ENCODE data around the gene SEC24A. TPM values are rescaled to one million over a fixed set of nuclear protein-coding genes. Genes with fewer than 3 reads are reported as not detected.
A peak's percentile ranks its signal among the peaks of the same experiment; 100 is the strongest.

Gene SEC24A
- total RNA-seq, 2 donors from 2014 or later: 28.2 to 32.9 TPM

DNA sequence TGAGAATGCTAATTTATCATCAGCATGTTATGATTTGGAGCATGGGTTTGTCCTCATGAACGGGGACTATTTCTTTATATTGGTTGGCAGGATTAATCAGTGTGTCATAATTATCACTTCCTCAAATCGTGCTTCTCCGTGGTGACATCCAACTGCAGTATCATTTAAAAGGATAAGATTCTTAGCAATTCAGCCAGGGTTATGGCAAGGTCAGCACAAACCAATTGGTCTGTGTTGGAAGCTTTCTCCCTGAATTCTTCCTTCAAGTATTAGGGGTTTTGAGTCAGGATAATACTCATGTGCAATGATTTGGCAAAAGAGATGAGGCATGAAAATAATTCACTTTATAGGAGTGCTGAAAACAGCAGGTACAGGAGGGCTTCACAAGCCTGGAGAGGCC lies 84.2 kb downstream of the SEC24A start:
- H3K4me3 ChIP-seq: no peak overlapping the region
- H3K36me3 ChIP-seq: no peaks in the 10 kb centered on the region
- no peaks in the 10 kb centered on the region for H3K9me3 ChIP-seq
- DNase-seq (ENCODE audit: low spot score): no peak
- no peaks in the 10 kb centered on the region for H3K4me1 ChIP-seq (ENCODE audit: control insufficient read depth in 1 of 2, low read depth in 2 of 2)
- no peak for ATAC-seq (ENCODE audit: insufficient number of reproducible peaks, low FRiP score, low read depth)
- no peak overlapping the region for H3K27ac ChIP-seq
- H3K27me3 ChIP-seq (replicated peaks; ENCODE audit: insufficient read depth): no peaks in the 10 kb centered on the region
- TF ChIP-seq, protein P1, sequence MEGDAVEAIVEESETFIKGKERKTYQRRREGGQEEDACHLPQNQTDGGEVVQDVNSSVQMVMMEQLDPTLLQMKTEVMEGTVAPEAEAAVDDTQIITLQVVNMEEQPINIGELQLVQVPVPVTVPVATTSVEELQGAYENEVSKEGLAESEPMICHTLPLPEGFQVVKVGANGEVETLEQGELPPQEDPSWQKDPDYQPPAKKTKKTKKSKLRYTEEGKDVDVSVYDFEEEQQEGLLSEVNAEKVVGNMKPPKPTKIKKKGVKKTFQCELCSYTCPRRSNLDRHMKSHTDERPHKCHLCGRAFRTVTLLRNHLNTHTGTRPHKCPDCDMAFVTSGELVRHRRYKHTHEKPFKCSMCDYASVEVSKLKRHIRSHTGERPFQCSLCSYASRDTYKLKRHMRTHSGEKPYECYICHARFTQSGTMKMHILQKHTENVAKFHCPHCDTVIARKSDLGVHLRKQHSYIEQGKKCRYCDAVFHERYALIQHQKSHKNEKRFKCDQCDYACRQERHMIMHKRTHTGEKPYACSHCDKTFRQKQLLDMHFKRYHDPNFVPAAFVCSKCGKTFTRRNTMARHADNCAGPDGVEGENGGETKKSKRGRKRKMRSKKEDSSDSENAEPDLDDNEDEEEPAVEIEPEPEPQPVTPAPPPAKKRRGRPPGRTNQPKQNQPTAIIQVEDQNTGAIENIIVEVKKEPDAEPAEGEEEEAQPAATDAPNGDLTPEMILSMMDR (IDR thresholded peaks at IDR 0.05): no peak

DNA sequence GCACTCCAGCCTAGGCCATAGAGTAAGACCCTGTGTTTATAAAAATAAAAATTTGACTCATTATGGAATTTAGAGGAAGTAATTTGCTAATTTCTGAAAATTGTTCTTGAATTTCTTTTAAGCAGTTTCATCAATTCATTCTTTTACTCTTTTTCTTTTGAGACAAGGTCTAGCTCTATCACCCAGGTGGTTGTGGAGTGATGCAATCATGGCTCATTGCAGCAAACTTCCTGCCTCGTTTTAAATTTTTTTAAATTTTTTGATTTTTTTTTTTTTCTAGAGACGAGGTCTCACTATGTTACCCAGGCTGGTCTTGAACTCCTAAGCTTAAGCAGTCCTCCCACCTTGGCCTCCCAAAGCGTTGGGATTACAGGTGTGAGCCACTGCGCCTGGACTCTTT lies 86.7 kb downstream of the SEC24A start:
- Histone ChIP-seq H3K36me3 (no peaks in the 10 kb centered on the region), H3K4me1 (ENCODE audit: control insufficient read depth in 1 of 2, low read depth in 2 of 2) (peaks cover 6 to 12% of the 10 kb centered on the region in 2 donors), H3K4me3 (no peak overlapping the region), H3K27me3 (replicated peaks; ENCODE audit: insufficient read depth) (no peaks in the 10 kb centered on the region), H3K27ac (no peak overlapping the region), H3K9me3 (no peaks in the 10 kb centered on the region)
- ATAC-seq (ENCODE audit: insufficient number of reproducible peaks, low FRiP score, low read depth) (no peak), DNase-seq (ENCODE audit: low spot score) (no peak)
- TF ChIP-seq, protein P1 (IDR thresholded peaks at IDR 0.05): no peak

DNA sequence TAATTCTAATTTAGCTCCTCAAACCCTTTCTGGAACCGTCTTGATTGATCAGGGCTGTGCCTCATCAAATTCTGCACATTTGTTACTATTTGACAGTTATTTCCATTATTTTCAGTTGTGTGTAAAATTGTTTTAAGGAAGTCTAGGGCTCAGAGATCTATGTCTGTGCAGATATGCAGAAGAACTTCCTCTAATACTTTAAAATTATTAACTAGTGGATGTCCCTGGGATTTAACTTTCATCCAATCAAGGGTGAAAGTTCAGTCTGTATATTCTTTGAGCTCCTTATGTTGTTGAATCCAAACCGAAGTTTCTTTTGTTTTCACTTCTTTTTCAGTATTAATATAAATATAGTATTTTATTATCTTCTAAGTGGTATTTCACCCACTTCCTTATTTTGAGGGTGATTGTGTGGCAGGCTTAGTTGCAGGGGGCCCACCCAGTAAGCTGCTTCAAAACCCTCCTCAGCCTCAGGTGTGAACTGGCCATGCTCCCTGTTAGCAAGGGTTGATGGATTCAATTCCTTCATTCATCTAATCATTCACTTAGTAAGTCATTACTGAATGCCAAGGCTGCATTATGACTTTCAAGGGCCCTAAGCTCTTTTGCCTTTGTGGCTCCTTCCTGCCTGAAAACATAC lies 87.7 kb downstream of the SEC24A start:
- TF ChIP-seq, protein P1 (IDR thresholded peaks at IDR 0.05): no peak
- ATAC-seq (ENCODE audit: insufficient number of reproducible peaks, low FRiP score, low read depth): no peak
- H3K9me3 ChIP-seq: no peaks in the 10 kb centered on the region
- no peak overlapping the region for H3K4me3 ChIP-seq
- no peaks in the 10 kb centered on the region for H3K36me3 ChIP-seq
- no peak overlapping the region for H3K27ac ChIP-seq
- peaks cover 7 to 18% of the 10 kb centered on the region in 2 donors for H3K4me1 ChIP-seq (ENCODE audit: control insufficient read depth in 1 of 2, low read depth in 2 of 2)
- H3K27me3 ChIP-seq (replicated peaks; ENCODE audit: insufficient read depth): no peaks in the 10 kb centered on the region
- no peak for DNase-seq (ENCODE audit: low spot score)

DNA sequence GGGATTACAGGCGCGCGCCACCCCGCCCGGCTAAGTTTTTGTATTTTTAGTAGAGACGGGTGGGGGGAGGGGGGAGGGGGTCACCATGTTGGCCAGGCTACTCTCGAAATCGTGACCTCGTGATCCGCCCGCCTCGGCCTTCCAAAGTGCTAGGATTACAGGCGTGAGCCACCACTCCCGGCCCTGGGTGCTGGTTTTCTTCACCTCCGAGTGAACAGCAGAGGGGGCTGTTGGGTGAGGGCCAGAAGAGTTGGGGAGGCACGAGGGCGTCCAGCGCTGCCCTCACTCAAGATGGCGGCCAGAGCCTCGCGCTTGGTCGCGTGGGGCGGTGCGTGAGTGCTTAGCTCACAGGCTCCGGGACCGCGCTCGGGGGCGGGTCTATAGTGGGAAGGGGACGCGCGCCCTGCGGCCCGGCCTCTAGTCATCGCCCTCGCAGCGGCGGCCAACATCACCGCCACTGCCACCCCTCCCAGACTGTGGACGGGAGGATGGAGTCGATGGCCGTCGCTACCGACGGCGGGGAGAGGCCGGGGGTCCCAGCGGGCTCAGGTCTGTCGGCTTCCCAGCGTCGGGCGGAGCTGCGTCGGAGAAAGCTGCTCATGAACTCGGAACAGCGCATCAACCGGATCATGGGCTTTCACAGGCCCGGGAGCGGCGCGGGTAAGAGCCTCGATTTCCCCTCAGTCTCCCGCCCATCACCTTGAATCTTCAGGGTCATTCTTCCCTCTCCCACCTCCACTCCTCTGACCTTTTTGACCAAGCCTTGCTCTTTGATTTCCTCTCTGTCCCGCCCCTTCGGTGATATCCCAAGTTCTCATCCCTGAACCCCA lies 89.8 kb downstream of the SEC24A start, which contains the start of gene CAMLG:
Gene CAMLG (plus strand): TSS at position 416 of the 830 bp plus-strand sequence. CDS start 73 bp downstream, at position 489.
- Histone ChIP-seq H3K9me3 (no peaks in the 10 kb centered on the region), H3K4me1 (ENCODE audit: control insufficient read depth in 1 of 2, low read depth in 2 of 2) (peaks cover 7 to 18% of the 10 kb centered on the region in 2 donors), H3K4me3 (peak within 1 kb of the TSS; percentile 86), H3K27me3 (replicated peaks; ENCODE audit: insufficient read depth) (no peaks in the 10 kb centered on the region), H3K36me3 (no peaks in the 10 kb centered on the region), H3K27ac (peak within 1 kb of the TSS; percentile 95 to 97)
- ATAC-seq (ENCODE audit: insufficient number of reproducible peaks, low FRiP score, low read depth): peak; percentile 93
- TF ChIP-seq, protein P1 (IDR thresholded peaks at IDR 0.05): peak; percentile 23
- DNase-seq (ENCODE audit: low spot score): peak; percentile 94

DNA sequence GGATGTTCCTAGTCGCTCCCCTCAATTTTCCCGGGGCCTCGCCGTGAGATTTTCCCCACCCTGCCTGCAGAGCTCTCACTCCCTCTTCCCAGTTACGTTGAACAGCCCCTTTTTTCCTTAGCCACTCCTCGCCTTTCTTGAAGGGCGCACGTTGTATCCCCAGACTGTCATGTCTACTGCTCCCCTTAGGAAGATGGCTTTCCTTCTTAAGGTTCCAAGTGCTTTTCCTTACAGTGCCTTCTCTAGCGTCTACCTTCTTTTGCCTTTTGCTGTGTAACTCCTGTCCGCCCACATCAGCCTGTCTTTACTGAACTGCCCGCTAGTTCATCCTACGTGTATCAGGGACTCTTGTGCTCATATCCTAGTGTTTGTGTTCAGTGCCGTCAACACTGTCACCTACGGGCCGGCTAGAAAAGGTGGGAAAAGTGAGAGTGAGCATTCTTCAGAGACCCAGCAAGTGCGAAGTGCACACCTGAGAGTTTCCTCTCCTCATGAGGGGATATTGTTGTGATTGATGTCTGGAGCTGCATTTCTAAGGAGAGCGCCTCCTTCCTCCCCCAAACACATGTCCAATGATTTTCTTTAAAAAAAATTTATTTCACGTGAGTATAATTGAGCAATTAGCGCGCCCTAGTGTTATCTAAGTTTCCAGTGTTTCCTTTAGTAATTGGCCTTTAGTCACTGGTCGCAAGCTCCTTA lies 90.5 kb downstream of the SEC24A start:
- H3K27me3 ChIP-seq (replicated peaks; ENCODE audit: insufficient read depth): no peaks in the 10 kb centered on the region
- H3K9me3 ChIP-seq: no peaks in the 10 kb centered on the region
- TF ChIP-seq, protein P1 (IDR thresholded peaks at IDR 0.05): no peak
- DNase-seq (ENCODE audit: low spot score) (no peak), ATAC-seq (ENCODE audit: insufficient number of reproducible peaks, low FRiP score, low read depth) (no peak)
- H3K4me3 ChIP-seq: peak overlapping the region; percentile 86
- H3K36me3 ChIP-seq: no peaks in the 10 kb centered on the region
- H3K27ac ChIP-seq: peak overlapping the region; percentile 95 to 97
- H3K4me1 ChIP-seq (ENCODE audit: control insufficient read depth in 1 of 2, low read depth in 2 of 2): peaks cover 7 to 18% of the 10 kb centered on the region in 2 donors
